HG03565 (cell line): ENCODE measurements around the gene FRY.
"Not testable (repeated sequence)": the region's sequence is repeated elsewhere in the genome, so short reads cannot be mapped to it uniquely, and the experiment has no call there.

Source experiments
- ATAC-seq: cut with Tn5 transposase; IDR thresholded peaks from one replicate; pipeline ENCODE4 v1.9.1; 2021; ENCODE audit warnings: mild to moderate bottlenecking, moderate library complexity; ENCODE audit not compliant: unreplicated experiment

The FRY gene

GRCh38 chr13:32031025-32031814, at the start of gene FRY:
FRY (plus strand) TSS chr13:32031774; CDS start chr13:32031796, 22 bp downstream.
- peak; percentile 69 for ATAC-seq

GRCh38 chr13:31982124-31982523, 49.5 kb upstream of the FRY start:
- ATAC-seq = no peak

GRCh38 chr13:31982540-31982939, 49.0 kb upstream of the FRY start:
- no peak for ATAC-seq

- ATAC-seq = not testable (repeated sequence)
These were observed 47.9 kb upstream of the FRY start for GRCh38 chr13:31983696-31984095.

- ATAC-seq = not testable (repeated sequence)
These were observed 47.2 kb upstream of the FRY start for GRCh38 chr13:31984388-31984787.

- no peak for ATAC-seq
These were observed 44.7 kb upstream of the FRY start for GRCh38 chr13:31986676-31987470.

GRCh38 chr13:31987535-31988170, 43.9 kb upstream of the FRY start:
- no peak for ATAC-seq

GRCh38 chr13:31994367-31994766, 37.2 kb upstream of the FRY start:
- ATAC-seq = not testable (repeated sequence)

GRCh38 chr13:31996601-31997000, 35.0 kb upstream of the FRY start:
- no peak for ATAC-seq

- no peak for ATAC-seq
These were observed 33.9 kb upstream of the FRY start for GRCh38 chr13:31997641-31998040.

GRCh38 chr13:31998131-31998530, 33.4 kb upstream of the FRY start:
- no peak for ATAC-seq

- ATAC-seq = not testable (repeated sequence)
These were observed 30.8 kb upstream of the FRY start for GRCh38 chr13:32000754-32001153.

GRCh38 chr13:32001154-32001768, 30.3 kb upstream of the FRY start:
- ATAC-seq = peak; percentile 88

GRCh38 chr13:32001769-32002168, 29.8 kb upstream of the FRY start:
- no peak for ATAC-seq

GRCh38 chr13:32002873-32003272, 28.7 kb upstream of the FRY start:
- no peak for ATAC-seq

GRCh38 chr13:32007494-32007893, 24.1 kb upstream of the FRY start:
- ATAC-seq = no peak

- ATAC-seq = no peak
These were observed 22.9 kb upstream of the FRY start for GRCh38 chr13:32008518-32009175.

GRCh38 chr13:32009362-32009761, 22.2 kb upstream of the FRY start:
- no peak for ATAC-seq

GRCh38 chr13:32010136-32010535, 21.4 kb upstream of the FRY start:
- ATAC-seq = no peak

GRCh38 chr13:32011971-32012370, 19.6 kb upstream of the FRY start:
- no peak for ATAC-seq

- ATAC-seq = no peak
These were observed 18.4 kb upstream of the FRY start for GRCh38 chr13:32013181-32013580.
